NT2/D1 (cell line): ENCODE results near the gene STK17B.

ENCODE experiments used
- SUZ12 ChIP-seq: IDR thresholded peaks from 2 replicates; pipeline ENCODE4 v1.6.1; 2011; ENCODE audit not compliant: insufficient read length, insufficient read depth; ENCODE audit errors: extremely low read depth
- YY1 ChIP-seq: IDR thresholded peaks from 2 replicates; pipeline ENCODE4 v1.6.1; 2011; ENCODE audit not compliant: insufficient read length, insufficient read depth
- ZNF274 ChIP-seq: IDR thresholded peaks from 2 replicates; pipeline ENCODE4 v1.6.1; 2011; ENCODE audit warnings: mild to moderate bottlenecking, low read depth, low read length

DNA sequence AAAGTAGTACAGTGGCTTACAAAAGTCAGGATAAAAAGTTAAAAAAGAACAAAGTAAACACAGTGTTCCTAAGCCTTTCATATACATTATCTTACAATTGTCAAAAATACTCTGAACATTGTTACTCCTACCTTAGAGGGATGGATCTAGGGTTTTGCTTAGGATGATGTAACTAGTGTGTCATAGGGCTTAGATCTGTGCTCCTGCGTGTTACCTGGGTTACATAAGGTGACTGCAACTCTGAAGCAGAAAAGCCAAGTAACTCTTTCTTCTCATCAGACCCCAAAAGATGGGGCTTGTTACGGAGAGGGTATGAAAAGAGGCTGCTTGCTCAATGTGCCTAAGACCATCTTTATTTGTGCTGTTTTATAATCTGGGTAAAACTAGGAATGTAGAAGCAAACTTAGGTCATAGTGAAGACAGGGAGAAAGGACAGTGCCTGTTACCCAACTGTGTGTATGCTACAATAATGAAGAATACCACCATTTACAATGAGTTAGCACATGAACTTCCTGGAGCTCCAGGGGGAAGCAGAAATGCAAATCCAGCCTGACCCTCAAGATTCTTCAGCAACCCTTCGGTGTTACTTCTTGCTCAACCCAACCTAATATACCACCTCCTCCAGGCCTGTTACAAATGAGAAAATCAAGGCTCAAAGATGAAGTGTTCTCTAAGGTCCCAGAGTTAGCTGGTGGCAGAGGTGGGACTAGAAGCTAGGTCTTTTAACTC, 42.0 kb upstream of the STK17B start:
- no peak for TF ChIP-seq ZNF274
- TF ChIP-seq YY1 = no peak
- TF ChIP-seq SUZ12 = no peak
